HG02884 (cell line): ENCODE data around the gene TAF3.

ENCODE experiments used
- ATAC-seq: cut with Tn5 transposase; IDR thresholded peaks from one replicate; pipeline ENCODE4 v1.9.1; 2021; ENCODE audit warnings: mild to moderate bottlenecking, moderate library complexity; ENCODE audit not compliant: unreplicated experiment

Gene TAF3

DNA sequence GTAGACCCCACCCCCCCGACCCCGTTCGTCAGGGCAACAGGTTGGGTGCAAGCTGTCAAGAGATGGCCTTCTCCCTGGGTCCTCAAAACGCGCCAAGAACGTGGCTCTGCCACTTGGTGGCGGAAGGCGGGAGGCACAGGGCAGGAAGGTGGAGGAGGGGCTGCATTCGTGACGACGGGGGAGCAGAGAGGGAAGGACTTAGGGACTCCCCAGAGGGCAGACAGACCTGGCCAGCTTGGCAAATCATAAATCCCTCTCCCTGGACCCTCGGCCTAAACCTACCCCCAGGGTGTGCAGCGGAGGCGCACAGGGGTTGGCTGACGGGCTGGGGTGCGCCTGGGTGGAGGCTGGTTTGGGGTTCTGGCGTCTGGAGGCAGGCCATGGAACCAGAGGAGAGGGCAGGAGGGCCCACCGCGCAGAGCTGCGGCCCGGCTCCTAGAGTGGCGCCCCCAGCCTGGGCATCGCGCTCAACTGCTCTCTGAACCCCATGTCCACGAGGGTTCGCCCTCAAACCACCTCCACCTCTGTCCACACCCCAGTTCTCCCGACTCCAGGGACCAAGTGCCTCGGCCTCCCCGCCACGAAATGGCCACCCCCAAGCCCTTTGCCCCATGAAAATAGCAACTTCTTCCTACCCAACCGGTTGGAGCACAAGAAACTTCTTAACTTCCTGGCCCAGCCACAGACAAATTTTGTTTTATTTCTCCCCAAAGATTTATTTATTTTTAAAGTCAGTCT, 225.4 kb downstream of the TAF3 start:
- ATAC-seq = no peak

DNA sequence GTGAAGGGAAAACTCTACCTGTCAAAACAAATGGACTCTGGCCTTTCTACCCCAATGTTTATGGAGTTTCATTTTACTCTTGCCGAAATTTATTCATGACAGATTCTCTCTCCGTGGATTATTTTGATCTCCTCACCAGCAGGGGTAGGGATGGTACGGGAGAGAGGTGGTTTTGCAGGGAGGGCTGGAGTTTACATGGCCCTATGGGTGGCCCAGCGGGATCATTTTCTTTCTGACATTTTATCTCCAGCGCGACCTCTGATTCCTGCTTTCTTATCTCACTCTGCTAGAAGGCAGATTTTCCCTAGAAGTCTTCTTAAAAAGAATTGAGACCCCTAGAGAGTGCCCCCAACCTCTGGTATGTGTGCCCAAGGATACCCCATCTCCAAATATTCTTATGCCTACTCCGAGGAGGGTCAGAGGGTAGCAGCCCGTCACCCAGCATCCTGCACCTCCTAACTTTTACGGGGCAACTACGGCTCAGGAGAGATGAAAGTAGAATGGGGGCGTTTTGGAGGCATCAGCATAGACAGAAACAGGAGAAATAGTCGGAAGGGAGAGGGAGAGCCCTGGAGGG, 226.1 kb downstream of the TAF3 start:
- ATAC-seq = no peak

DNA sequence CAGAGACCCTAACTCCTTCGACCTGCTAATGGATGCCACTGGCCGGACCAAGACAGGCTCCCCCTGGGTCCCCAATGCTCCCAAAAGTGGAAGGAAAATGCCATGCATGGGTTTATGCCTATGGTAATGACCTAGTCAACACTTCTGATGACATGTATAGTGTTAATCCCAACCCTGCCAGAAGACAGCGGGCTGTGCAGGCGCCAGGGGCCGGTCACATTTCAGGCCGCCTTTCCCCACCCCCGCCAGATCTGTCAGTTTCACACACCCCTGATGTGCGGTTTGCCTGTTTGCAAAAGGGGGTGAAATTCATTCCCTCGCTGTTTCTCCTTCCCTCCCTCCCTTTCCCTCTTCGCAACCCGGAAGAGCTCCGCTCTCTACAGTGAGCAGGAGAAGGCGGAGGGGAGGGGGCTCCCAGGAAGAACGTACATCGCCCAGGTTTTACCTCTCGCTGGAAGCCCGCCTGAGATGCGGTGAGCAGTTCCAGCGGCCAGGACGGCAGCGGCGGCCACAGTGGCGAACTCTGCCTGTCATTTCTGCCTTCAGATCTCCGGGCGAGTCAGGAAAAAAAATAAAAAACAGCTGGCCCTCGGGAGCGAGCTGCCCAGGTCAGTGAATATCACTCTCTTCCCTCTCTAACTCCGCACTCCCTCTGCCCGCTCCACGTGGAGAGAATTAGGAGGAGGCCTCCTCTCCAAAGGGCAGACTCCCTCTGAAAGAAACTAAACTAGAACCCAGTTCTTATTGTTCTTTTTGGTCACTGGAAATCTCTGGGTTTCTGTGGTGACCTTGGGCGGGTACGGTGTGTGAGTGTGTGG, 226.8 kb downstream of the TAF3 start:
- no peak for ATAC-seq

DNA sequence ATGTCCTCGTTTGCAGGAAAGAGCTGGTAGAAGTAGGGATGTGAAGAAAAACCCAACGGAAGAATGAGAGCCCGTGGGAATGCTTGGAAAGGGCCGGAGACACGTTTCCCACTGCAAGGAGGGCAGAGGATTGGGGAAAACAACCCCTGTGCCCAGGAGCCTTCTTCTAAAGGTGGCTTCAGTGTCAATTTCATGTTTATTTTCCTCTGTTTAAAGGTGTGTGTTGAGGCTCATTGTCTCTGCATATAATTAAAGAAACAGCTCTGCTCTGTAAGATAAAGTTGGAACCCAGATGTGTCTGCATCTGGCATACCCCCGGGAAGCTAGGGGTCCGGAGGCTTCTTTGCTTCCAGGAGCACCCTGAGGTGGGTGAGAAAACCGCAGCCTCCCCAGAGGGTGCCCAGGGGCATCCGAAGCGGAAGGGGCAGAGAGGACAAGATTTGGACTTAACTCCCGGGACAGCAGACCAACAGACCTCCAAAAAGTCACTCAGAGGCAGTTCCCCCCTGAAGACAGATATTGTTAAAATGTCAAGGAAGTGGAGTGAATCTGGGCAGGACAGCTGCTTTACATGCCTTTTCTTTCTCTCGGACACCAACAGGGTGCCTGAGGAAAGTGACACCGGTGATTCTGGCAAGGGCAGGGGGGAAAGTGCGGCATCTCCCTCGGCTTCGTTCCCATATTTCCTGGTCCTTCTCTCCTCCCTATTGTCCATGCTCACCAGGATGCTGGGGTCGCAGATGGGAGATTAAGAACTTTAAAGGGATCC, 227.6 kb downstream of the TAF3 start:
- no peak for ATAC-seq

DNA sequence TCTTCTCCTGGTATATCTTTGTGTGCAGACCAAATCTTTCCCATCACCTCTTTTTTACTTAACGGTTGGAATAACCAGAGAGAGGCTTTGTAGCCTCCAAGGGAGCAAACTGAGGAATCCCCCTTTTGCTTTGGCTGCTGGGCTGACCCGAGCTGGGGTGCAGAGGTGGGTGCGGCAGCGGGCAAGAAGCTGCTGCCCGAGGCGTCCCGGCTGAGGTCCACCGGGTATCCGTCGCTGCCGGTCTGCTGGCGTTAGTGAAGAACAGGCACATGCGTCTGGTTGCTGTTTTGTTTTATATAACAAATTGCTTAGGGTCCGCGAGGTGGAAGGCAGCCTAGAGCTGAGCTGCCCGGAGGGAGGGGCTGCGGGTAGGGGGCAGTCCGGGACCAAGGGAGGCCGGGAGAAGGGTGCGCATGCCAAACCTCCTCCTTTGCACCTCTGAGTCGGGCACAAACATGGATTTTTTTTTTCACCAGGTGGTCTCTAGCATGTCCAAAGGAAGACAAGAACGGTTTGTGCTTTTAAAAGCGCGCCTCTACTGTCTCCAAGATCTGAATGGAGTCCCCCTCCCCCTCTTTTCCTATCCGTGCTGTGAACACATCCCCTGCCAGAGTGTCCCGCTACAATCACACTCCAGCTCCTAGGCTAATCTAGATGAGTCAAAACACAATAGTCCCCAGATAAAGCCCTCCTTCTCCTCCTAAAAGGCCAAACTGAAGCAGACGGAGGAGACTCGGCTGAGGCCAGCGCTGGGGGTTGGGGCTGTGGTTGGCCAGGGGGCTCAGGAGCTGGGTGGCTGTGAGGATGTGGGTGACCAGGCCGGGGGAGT, 229.4 kb downstream of the TAF3 start:
- no peak for ATAC-seq

DNA sequence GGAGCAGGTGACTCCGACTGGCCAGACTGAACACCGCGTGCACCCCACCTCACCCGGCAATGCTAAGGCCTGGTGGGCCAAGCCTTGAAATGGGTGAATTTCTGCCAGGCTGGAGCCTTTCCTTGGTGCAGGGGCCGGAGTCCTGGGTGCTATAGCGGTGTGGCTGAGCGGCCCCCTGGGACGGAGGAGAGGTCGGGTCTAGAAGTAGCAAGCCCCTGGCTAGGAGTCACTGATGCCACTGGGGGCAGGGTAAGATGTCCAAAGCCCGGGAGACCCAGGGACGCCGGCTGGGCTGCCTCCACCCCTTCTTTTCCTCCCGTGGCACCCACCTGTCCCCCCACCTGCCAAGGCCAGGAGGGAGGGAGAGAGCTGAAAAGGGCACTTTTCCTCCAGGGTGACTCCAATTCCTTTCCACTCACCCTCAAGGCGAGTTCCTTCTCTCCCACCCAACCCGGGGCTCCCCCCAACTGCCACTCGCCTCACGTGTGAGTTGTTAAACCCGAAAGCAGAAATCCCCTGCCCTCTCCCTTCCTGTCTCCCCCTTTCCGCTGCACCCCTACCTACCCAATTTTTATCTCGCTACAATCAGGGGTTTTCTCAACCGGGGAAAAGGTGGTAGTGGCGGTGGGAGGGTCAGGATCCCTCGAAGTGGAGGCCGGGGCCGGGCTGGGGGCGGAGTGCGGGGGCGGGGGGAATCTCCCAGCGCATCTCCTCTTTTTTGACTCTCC, 230.1 kb downstream of the TAF3 start:
- ATAC-seq = no peak

DNA sequence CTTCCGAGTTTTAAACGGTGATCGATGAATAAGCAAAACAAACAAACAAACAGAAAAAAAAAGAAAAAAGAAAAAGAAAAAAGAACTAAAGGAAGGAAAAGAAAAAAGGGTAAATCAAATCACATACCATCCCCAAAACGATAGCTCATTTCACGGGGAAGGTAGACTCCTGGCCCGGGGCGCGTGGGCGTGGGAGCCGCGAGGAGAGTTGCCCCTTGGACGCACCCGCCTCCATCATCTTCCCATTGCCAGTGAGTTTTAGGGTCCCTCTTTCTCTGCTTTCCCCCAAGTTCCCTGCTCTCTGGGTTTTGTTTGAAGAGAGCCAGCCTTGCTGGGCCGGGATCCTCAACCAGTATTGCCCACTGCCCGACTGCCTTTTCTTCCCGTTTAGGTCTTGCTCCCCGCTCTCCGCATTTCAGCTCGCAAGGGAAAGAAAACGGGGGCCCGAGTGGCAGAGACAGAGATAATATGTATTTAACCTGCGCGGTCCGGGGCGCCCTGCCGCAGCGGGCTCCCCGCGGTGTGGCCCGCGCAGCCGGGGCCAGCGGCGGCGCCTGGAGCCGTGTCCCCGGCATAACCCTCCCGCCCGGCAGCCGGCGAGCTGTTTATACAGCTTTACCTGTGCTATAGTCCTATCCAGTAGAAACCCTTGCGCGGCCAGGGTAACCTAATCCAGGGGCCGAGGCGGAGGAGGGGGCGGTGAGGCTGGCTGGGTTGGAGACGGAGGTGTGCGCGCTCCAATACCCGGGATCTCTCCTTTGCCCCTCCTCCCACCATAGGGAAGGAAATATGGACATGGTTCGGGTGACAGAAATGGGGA, 230.9 kb downstream of the TAF3 start:
- ATAC-seq = no peak

DNA sequence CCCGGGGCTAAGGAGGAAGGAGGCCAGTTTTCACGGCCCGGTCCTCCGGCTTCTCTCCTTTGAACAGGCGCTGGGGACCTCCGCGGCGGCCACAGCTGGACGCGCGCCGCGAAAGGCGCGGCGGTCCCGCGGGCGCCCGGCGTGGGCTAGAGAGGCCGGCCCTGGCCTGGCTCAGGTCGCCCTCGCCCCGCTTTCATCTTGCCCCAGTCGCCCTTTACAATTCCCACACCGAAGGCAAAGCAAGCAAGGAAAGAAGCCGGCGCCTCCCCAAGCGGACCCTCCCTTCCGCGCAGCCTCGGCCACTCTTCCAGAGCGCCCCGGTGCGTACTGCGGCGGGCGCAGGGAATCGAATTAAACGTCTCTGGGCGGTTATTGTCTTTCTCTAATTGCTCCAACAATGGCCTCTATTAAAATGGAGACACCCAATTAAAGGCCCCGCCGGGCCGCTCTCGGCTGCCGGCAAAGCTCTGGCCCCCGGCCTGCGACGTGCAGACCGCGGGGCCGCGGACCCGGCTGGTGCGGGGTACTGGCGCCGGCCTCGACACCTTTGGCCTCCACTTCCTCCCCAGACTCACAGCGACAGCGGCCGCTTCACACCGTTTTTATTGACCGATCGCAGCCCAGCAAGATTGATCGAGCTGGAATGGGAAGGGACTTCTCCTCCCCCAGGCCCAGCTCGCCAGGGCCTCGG, 231.7 kb downstream of the TAF3 start:
- ATAC-seq = no peak

DNA sequence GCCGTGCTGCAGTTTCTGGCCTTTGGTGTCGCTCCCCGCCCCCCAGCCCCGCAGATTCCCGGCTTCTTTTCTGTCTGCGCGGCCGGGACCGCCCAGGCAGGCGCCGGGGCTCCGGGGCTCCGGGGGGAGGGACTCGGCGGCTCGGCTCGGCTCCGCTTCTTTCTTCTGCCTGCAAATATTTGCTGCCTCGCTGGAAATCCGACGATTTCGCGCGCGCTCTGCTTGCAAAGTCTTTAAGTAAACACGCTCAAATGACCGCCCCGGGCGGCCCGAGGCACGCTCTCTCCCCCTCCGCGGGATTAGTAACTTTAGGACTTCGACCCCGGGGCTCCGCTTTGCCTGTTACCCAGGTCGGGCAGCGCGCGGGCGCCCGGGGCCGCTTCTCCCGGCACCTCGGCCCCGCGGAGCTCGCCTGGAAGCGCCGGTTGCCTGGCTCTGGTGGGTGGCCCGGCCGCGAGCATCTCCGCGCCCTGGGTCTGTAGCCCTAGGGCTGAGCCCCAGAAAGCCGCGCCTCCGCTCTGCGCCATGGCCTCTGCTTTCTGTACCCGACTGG, 232.3 kb downstream of the TAF3 start:
- no peak for ATAC-seq

DNA sequence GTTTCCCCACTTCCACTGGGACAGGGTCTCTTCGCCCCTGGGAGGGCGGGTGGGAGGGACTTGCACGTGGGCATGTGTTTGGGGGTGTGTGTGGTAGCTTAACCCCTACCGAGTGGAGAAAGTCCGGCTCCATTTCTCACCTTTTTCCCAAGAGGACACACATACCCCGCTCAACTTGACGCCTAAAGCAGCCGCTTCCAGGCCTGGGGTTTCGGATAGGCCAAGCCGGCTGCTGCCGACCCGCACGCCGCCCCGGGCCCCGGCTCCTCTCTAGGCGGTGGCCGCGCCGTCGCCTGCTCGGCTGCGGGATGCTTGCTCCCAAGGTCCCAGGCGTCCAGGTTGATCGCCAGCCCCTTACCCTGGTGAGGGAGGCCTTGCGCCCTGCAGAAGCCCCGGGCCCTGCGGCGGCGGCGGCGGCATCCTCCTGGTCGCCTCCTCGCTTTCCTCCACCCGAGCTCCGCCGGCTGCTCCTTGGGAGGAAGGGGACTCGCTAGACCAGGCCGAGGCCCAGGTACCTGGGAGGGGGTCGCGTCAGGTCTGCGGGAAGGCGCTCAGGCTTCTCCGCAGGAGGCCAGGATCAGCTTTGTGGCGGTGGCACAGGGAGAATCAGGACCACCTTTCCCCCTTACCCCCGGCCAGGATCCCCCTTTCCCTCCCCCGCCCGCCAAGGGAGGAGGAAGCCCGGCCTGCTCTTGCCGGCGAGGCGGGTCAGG, 233.0 kb downstream of the TAF3 start:
- no peak for ATAC-seq

DNA sequence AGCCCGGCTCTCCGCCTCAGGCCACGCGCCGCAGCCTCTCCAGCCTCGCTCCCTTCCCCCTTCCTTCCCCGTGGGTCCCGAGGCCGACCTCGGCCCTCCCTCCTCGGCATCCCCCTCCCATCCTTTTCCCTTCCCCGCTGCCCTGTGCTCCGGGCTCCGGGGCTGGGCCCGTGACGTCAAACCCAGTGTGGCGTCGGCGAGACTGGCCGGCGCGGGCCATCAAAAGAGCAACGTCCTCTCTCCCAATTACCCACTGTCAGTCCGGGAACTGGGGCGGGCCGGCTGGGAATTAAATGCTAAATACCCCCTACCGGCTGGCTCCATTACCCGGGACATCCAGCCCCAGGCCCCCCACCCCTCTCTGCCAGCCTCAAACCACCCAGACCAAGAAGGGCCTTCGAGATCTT, 233.5 kb downstream of the TAF3 start:
- ATAC-seq = no peak

DNA sequence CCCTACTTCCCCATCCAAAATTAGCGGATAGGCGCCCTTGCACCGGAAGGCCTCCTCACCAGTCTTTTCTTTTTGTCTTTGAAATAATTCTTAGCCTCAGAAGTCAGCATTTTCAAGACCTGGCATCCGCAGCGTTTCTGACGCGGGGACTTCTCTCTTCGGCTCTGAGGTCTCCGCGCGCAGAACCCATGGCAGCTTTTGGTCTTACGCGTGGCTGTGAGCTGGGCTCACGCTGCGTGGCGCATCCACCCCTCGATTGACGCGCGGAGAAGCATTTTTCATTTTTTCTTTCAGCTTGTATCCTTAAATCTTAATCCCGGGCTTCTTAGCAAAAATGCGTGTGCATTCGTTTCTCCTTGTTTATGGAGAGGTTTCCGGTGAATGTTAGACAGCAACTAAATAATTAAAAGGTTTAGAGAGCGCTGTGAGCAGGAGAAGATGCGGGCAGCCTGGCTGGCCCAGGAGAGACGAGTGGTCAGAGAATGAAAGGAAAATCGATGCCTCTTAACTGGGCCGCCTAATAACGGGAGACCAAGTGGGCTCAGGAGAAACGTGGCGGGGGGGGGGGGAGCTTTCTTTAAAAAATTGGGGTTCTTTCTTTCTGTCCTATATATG, 234.1 kb downstream of the TAF3 start:
- ATAC-seq = no peak

DNA sequence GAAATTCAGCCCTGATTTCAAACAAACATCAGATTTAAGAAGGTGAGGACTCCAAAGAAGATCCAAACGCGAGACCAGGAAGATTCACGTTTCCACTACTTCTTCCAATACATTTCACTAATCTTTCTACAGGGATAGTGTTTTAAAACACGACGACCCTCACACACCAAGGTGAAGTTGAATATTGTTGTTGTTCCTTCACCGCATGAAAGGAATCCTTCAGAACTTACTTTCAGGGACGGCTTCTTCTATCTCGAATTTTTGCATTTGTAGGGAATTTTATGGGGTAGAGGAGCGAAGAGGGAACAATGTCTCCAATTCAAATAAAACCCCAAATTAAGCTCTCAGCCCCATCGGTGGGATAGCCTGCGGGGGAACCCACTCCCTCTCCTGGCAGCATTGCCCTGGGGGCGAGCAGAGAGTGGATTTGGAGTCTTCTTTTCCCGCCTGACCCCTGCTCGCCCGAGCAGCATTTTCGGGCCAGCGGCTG, 234.7 kb downstream of the TAF3 start:
- no peak for ATAC-seq

DNA sequence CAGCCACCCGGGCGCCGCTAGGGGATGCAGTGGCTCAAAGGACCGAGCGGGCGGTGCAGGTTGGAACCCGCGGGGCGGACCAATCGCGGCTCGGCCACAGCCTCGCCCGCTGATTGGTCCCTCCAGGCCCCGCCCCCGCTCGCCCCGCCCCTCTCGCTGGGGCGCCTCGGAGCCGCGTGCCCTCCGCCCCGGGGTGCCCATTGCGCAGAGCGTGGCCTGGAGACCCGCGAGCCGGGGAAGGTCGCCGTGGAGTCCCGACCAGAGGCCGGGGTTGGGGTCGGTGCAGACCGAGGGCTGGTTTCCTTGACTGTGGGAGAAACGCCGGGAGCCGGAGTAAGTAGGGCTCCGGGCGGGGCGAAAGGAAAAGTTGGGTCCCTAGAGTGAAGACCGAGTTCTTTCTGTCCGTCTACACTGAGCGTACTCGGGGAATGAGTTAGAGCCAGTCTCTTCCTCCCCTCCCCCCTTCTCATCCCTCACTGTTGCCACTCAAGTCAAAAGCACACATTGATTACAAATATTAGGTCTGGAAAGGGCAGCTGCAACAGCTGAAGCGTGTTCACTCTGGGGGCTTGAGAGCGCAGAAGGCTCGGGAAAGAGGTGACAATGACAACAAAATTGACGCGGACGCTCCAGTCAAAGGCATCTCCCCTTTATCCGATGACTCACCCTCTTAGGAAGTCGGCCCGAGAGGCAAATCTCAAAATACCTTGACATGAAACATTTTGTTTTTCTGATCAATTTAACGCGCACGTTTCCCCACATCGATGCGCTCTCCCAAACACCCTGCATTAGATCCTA, 235.3 kb downstream of the TAF3 start:
- peak; percentile 49 for ATAC-seq

DNA sequence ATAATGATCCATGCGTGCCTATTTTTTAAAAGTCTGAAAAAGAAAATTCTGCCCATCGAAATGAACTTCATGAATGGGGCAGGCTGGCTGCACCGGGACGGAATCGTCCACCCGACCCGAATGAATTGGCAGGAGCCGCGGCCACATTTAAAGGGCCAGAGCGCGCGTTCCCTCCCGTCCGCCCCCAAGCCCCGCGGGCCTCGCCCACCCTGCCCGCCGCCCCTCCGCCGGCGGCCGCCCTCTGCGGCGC, 235.9 kb downstream of the TAF3 start:
- ATAC-seq = peak; percentile 2
